Hepatic stellate cell (primary cell): Measurements from ENCODE around the gene BICC1.

ENCODE experiments used
- DNase-seq: peaks from one replicate; pipeline ENCODE4 v3.0.0; 2011; ENCODE audit warnings: low spot score

The BICC1 gene

GRCh38 chr10:58515291-58515941 lies 2.7 kb downstream of the BICC1 start:
- no peak for DNase-seq

- no peak for DNase-seq
Observed at GRCh38 chr10:58516119-58516518, 3.4 kb downstream of the BICC1 start.

- DNase-seq: no peak
Observed at GRCh38 chr10:58516671-58517070, 4.0 kb downstream of the BICC1 start.

GRCh38 chr10:58517081-58517480 lies 4.4 kb downstream of the BICC1 start:
- no peak for DNase-seq

GRCh38 chr10:58517491-58518355 lies 5.1 kb downstream of the BICC1 start:
- no peak for DNase-seq

- DNase-seq: no peak
Observed at GRCh38 chr10:58518775-58519174, 6.1 kb downstream of the BICC1 start.

- DNase-seq: no peak
Observed at GRCh38 chr10:58529077-58529728, 16.5 kb downstream of the BICC1 start.

GRCh38 chr10:58531084-58531695 lies 18.5 kb downstream of the BICC1 start:
- DNase-seq: no peak

GRCh38 chr10:58535311-58535710 lies 22.6 kb downstream of the BICC1 start:
- no peak for DNase-seq

- no peak for DNase-seq
Observed at GRCh38 chr10:58543141-58543540, 30.5 kb downstream of the BICC1 start.

- DNase-seq: no peak
Observed at GRCh38 chr10:58544135-58544534, 31.5 kb downstream of the BICC1 start.

- DNase-seq: no peak
Observed at GRCh38 chr10:58545427-58545826, 32.8 kb downstream of the BICC1 start.

GRCh38 chr10:58546137-58546536 lies 33.5 kb downstream of the BICC1 start:
- DNase-seq: no peak

- DNase-seq: no peak
Observed at GRCh38 chr10:58546722-58547445, 34.2 kb downstream of the BICC1 start.

GRCh38 chr10:58547963-58548362 lies 35.3 kb downstream of the BICC1 start:
- no peak for DNase-seq

- DNase-seq: no peak
Observed at GRCh38 chr10:58554316-58554715, 41.6 kb downstream of the BICC1 start.

- no peak for DNase-seq
Observed at GRCh38 chr10:58555170-58555929, 42.7 kb downstream of the BICC1 start.

- DNase-seq: no peak
Observed at GRCh38 chr10:58555930-58556311, 43.2 kb downstream of the BICC1 start.

GRCh38 chr10:58556516-58557165 lies 44.0 kb downstream of the BICC1 start:
- DNase-seq: no peak

GRCh38 chr10:58557714-58558113 lies 45.0 kb downstream of the BICC1 start:
- DNase-seq: no peak

- DNase-seq: no peak
Observed at GRCh38 chr10:58560068-58560467, 47.4 kb downstream of the BICC1 start.
